ENCODE measurements around the gene CCDC18.

DNA sequence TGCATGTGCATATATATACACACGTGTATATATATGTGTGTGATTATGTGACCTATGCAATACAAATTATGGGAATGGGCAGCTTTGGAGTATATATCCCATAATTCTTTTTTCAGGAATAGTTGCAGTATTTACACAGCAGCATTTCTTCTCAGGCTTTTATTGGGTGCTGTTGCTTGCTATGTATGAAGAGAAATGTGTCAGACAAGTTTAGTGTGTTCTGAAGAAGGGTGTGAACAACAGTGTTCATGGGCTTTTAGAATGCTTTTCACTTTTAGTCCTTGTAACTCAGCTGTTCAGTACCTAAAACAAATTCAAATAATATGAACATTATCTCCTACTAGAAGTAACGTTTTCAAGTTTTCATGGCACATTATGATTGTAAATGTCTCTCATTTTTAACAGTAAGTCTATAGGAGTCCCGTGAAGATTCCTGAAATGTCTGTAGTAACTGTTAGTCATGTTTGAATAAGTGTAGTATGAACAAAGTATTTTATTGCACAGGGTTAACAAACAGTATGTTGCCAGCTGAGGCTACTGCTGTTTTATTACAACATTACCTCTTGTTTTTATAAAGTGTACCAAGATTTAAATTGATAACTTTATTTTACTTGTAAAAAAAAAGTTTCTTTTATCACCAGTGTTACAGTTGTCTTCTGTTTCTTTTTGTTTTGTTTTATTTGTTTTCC, 42.8 kb upstream of the CCDC18 start:
- TF ChIP-seq EZH2 (IDR thresholded peaks at IDR 0.05; ENCODE audit: insufficient read depth, low read length) (no peak), CTCF (IDR thresholded peaks at IDR 0.05; ENCODE audit: insufficient read depth, low read depth, low read length) (no peak)

All from astrocyte (in vitro differentiated cells and primary cell).